ENCODE results near the gene USP32.

The USP32 gene

GRCh38 chr17:60332574-60332973, 59.4 kb downstream of the USP32 start:
- peaks cover 20% of the 10 kb centered on the region for H3K36me3 Mint-ChIP-seq (ENCODE audit: low read depth)
- DNase-seq = no peak
- no peaks in the 10 kb centered on the region for H3K9me3 Mint-ChIP-seq
- H3K4me1 Mint-ChIP-seq = peaks cover 13% of the 10 kb centered on the region
- no peak overlapping the region for H3K4me3 Mint-ChIP-seq
- no peak overlapping the region for H3K27ac Mint-ChIP-seq
- TF ChIP-seq, protein P1, sequence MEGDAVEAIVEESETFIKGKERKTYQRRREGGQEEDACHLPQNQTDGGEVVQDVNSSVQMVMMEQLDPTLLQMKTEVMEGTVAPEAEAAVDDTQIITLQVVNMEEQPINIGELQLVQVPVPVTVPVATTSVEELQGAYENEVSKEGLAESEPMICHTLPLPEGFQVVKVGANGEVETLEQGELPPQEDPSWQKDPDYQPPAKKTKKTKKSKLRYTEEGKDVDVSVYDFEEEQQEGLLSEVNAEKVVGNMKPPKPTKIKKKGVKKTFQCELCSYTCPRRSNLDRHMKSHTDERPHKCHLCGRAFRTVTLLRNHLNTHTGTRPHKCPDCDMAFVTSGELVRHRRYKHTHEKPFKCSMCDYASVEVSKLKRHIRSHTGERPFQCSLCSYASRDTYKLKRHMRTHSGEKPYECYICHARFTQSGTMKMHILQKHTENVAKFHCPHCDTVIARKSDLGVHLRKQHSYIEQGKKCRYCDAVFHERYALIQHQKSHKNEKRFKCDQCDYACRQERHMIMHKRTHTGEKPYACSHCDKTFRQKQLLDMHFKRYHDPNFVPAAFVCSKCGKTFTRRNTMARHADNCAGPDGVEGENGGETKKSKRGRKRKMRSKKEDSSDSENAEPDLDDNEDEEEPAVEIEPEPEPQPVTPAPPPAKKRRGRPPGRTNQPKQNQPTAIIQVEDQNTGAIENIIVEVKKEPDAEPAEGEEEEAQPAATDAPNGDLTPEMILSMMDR (IDR thresholded peaks at IDR 0.05) = no peak
- H3K27me3 Mint-ChIP-seq (ENCODE audit: low read depth, poor library complexity) = peaks cover 4% of the 10 kb centered on the region

DNA sequence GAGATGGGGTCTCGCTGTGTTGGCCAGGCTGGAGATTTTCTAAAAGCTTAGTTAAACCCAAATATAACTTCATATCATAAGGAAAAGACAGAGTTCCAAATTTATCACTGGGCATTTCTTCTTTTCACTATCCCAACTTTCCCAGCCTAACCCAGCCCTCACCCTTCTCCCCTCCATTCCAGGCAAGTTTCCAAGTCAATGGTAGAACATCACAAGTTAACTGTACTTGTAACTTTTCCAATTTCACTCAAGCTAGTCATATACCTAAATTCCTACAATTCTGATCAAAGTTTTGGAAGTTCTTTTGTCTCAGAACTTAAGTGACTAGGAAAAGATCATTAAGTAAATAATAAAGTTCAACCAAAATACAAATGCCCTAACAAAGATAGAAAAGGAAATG, 61.2 kb downstream of the USP32 start:
- Mint-ChIP-seq H3K27me3 (ENCODE audit: low read depth, poor library complexity) (peaks cover 7% of the 10 kb centered on the region), H3K4me1 (peaks cover 23% of the 10 kb centered on the region), H3K4me3 (no peak overlapping the region), H3K9me3 (no peaks in the 10 kb centered on the region), H3K27ac (no peak overlapping the region), H3K36me3 (ENCODE audit: low read depth) (peaks cover 11% of the 10 kb centered on the region)
- DNase-seq = no peak
- TF ChIP-seq, protein P1 (IDR thresholded peaks at IDR 0.05) = no peak

DNA sequence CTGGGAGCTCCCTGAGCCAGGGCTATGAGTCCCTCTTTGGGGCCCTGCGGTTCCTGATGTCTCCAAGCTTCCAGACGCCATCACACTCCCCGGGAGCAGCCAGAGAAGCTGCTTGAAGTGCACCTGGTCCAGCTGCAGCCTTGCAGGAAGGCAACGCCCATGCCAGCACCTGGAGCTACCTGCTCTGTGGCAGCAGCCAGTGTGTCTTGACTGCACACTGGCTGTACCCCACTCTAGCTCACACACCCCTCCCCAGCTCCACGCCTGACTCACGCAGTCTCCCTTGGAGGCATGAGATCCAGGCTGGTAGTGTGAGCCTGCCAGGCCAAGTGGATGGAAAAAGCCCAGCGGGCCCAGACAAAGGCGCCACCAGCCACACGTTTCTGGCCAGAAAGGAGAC, 63.3 kb downstream of the USP32 start:
- no peak overlapping the region for H3K4me3 Mint-ChIP-seq
- DNase-seq = no peak
- TF ChIP-seq, protein P1 (IDR thresholded peaks at IDR 0.05) = no peak
- H3K9me3 Mint-ChIP-seq = no peaks in the 10 kb centered on the region
- peak overlapping the region; percentile 77 for H3K27ac Mint-ChIP-seq
- H3K4me1 Mint-ChIP-seq = peaks cover 23% of the 10 kb centered on the region
- H3K27me3 Mint-ChIP-seq (ENCODE audit: low read depth, poor library complexity) = peaks cover 2% of the 10 kb centered on the region
- H3K36me3 Mint-ChIP-seq (ENCODE audit: low read depth) = peaks cover 7% of the 10 kb centered on the region

DNA sequence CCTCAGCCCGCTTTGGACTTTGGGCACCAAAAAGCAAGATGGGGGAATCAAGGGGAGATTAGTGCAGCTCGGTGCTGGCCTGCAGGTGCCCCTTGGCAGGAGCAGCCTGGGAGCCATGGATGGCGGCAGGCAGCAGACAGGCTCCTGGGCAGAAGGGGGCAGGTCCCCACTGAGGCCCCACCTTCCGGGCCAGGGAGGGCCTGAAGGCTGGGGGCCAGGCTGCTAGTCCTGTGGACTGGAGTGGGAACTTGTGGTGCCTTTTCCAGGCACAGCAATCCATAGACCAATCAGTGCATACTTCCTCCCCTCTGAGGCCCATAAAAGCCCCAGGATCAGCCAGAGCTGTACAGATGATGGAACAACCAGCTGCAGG, 64.0 kb downstream of the USP32 start:
- peak; percentile 8 for DNase-seq
- Mint-ChIP-seq H3K4me1 (peaks cover 23% of the 10 kb centered on the region), H3K36me3 (ENCODE audit: low read depth) (peaks cover 6% of the 10 kb centered on the region), H3K27me3 (ENCODE audit: low read depth, poor library complexity) (peaks cover 2% of the 10 kb centered on the region), H3K4me3 (no peak overlapping the region), H3K9me3 (no peaks in the 10 kb centered on the region), H3K27ac (no peak overlapping the region)
- TF ChIP-seq, protein P1 (IDR thresholded peaks at IDR 0.05) = no peak

- Mint-ChIP-seq H3K4me3 (peak overlapping the region; percentile 52), H3K4me1 (peaks cover 23% of the 10 kb centered on the region), H3K9me3 (no peaks in the 10 kb centered on the region), H3K36me3 (ENCODE audit: low read depth) (peaks cover under 1% of the 10 kb centered on the region), H3K27me3 (ENCODE audit: low read depth, poor library complexity) (peaks cover 2% of the 10 kb centered on the region), H3K27ac (peak overlapping the region; percentile 95)
- peak; percentile 30 for DNase-seq
- TF ChIP-seq, protein P1 (IDR thresholded peaks at IDR 0.05) = no peak
Observed at GRCh38 chr17:60327134-60327900, 64.6 kb downstream of the USP32 start.

DNA sequence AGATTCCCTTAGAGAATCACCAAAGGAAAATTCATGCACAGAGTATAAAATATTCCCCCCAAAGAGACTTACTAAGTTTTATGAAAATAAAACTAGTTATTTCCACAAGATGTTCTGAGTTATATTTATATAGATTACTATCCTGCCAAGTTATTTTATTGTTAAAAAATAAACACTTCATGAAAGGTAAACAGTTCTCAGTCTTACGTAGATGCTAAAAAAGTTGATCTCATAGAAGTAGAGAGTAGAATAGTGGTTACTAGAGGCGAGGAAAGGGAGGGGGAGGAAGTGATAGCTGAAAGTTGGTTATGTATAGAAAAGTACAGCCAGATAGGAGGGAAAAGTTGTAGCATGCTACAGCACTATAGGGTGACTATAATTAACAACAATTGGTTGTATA, 65.2 kb downstream of the USP32 start:
- Mint-ChIP-seq H3K27ac (peak overlapping the region; percentile 95), H3K4me1 (peaks cover 23% of the 10 kb centered on the region), H3K27me3 (ENCODE audit: low read depth, poor library complexity) (peaks cover 2% of the 10 kb centered on the region), H3K4me3 (peak overlapping the region; percentile 52), H3K36me3 (ENCODE audit: low read depth) (no peaks in the 10 kb centered on the region), H3K9me3 (no peaks in the 10 kb centered on the region)
- DNase-seq = no peak
- TF ChIP-seq, protein P1 (IDR thresholded peaks at IDR 0.05) = no peak

Data from nephron progenitor cell (in vitro differentiated cells).